Choroid plexus epithelial cell (primary cell): ENCODE data around the gene COL5A1.

Experiments used
- DNase-seq: peaks from one replicate; pipeline ENCODE4 v3.0.0-alpha.2; 2010; ENCODE audit warnings: low read depth
- H3K4me3 ChIP-seq: 2 replicates; pipeline ENCODE4 v1.5.1; 2011; ENCODE audit warnings: low read depth, mild to moderate bottlenecking, control low read depth, low read length, moderate library complexity
- TF ChIP-seq, protein P1 (sequence below): conservative IDR thresholded peaks from 2 replicates; pipeline ENCODE4 v1.5.1; 2011; ENCODE audit warnings: low read depth, mild to moderate bottlenecking, control low read depth, inconsistent platforms, low read length, moderate library complexity

Gene COL5A1

GRCh38 chr9:134626571-134627416 lies 14.8 kb upstream of the COL5A1 start:
- H3K4me3 ChIP-seq, result no peak overlapping the region
- DNase-seq, result peak; percentile 75
- TF ChIP-seq, protein P1, sequence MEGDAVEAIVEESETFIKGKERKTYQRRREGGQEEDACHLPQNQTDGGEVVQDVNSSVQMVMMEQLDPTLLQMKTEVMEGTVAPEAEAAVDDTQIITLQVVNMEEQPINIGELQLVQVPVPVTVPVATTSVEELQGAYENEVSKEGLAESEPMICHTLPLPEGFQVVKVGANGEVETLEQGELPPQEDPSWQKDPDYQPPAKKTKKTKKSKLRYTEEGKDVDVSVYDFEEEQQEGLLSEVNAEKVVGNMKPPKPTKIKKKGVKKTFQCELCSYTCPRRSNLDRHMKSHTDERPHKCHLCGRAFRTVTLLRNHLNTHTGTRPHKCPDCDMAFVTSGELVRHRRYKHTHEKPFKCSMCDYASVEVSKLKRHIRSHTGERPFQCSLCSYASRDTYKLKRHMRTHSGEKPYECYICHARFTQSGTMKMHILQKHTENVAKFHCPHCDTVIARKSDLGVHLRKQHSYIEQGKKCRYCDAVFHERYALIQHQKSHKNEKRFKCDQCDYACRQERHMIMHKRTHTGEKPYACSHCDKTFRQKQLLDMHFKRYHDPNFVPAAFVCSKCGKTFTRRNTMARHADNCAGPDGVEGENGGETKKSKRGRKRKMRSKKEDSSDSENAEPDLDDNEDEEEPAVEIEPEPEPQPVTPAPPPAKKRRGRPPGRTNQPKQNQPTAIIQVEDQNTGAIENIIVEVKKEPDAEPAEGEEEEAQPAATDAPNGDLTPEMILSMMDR, result no peak

- H3K4me3 ChIP-seq, result no peak overlapping the region
- DNase-seq, result no peak
- TF ChIP-seq, protein P1, result no peak
Observed at GRCh38 chr9:134627417-134628353, 13.9 kb upstream of the COL5A1 start.

DNA sequence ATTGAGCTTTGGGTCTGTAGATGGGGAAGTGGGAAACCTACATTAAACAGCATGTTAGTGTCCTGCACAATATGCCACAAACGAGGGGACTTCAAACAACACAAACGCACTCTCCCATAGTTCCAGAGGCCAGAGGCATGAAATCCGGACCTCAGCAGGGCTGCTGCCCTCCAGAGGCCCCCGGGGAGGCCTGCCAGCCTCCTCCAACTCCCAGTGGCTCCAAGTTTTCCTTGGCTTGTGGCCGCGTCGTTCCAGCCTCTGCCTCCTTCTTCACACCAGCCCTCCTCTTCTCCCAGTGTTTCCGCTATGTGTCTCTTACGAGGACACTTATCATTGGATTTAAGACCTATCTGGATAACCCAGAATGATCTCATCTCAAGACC lies 13.3 kb upstream of the COL5A1 start:
- no peak for DNase-seq
- TF ChIP-seq, protein P1, result no peak
- H3K4me3 ChIP-seq, result no peak overlapping the region

DNA sequence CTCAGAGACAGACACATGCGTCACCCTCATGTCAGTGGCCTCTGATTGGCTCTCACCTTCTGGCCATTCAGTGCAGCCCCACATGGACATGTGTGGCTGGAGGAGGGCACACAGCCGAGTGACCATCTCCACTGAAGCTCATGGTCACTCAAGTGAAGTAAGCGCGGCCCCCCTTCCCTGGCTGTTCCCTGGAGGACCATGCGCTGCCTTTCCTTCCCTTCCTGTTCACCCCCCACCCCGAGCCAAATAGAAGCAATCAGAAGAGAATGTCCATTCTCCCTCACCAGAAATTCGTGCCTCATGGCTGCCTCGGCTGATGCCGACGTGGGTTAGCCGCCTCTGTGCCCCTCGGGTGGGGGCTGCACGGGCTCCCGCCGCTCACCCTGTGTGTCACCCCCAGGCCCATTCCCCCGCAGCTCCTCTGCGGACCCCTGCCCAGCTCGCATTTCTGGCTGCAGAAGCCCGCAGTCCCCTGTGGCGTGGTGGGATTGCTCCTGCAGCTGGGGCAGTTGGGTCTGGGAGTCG lies 12.5 kb upstream of the COL5A1 start:
- TF ChIP-seq, protein P1, result no peak
- H3K4me3 ChIP-seq, result no peak overlapping the region
- DNase-seq, result no peak

- DNase-seq, result no peak
- TF ChIP-seq, protein P1, result no peak
- no peak overlapping the region for H3K4me3 ChIP-seq
Observed at GRCh38 chr9:134629586-134630392, 11.8 kb upstream of the COL5A1 start.

- H3K4me3 ChIP-seq, result no peak overlapping the region
- TF ChIP-seq, protein P1, result no peak
- no peak for DNase-seq
Observed at GRCh38 chr9:134630393-134630790, 11.2 kb upstream of the COL5A1 start.
